Thyroid gland (tissue), 4 donors: ENCODE data around the gene RUNX2.

Experiments used
- CTCF ChIP-seq, 6 experiments: fragments of 200-600 bp in 3 of 6; fragments of 450-650 bp in 3 of 6; sonication (generic) in 3 of 6; IDR thresholded peaks; one replicate each; pipeline ENCODE4 v1.5.1; 2016 to 2019; ENCODE audit warnings: antibody characterized with exemption in 6 of 6, mild to moderate bottlenecking in 2 of 6, inconsistent platforms in 1 of 6, moderate library complexity in 1 of 6
- POLR2A ChIP-seq, 2 donors: fragments of 450-650 bp; IDR thresholded peaks; one replicate each; pipeline ENCODE4 v1.6.1; 2017; ENCODE audit warnings: antibody characterized with exemption in 2 of 2, mild to moderate bottlenecking in 2 of 2, moderate library complexity in 1 of 2

- TF ChIP-seq CTCF (IDR thresholded peaks at IDR 0.05) (no peak), POLR2A (IDR thresholded peaks at IDR 0.05) (no peak)
Observed at GRCh38 chr6:45450831-45451230, 122.7 kb downstream of the RUNX2 start.
